Lung (tissue), 12 donors: ENCODE measurements around the gene PMIS2. TPM values are rescaled to one million over a fixed set of nuclear protein-coding genes. Genes with fewer than 3 reads are reported as not detected.

Experiments used
- ATAC-seq: fragments of 200-7000 bp; cut with Tn5 transposase; one replicate; pipeline ENCODE4 v1.9.1; 2020; ENCODE audit warnings: moderate number of reproducible peaks; ENCODE audit not compliant: insufficient read depth, low FRiP score
- DNase-seq, 3 donors: peaks; one replicate each; pipeline ENCODE4 v3.0.0-alpha.2; 2013 to 2017
- H3K27ac ChIP-seq, 2 donors: one replicate each; pipeline ENCODE4 v1.5.1; 2013; ENCODE audit warnings: mild to moderate bottlenecking in 2 of 2, moderate library complexity in 2 of 2, control low read depth in 1 of 2, inconsistent platforms in 1 of 2, low read depth in 1 of 2, low read length in 1 of 2
- H3K27me3 ChIP-seq, 3 donors: one replicate each; pipeline ENCODE4 v1.5.1; 2013; ENCODE audit warnings: low read length in 2 of 3; ENCODE audit not compliant: control insufficient read depth in 3 of 3, insufficient read depth in 3 of 3
- H3K36me3 ChIP-seq, 4 donors: one replicate each; pipeline ENCODE4 v1.5.1; 2013; ENCODE audit warnings: low read length in 4 of 4, mild to moderate bottlenecking in 1 of 4, moderate library complexity in 1 of 4; ENCODE audit not compliant: control insufficient read depth in 4 of 4, insufficient read depth in 4 of 4
- H3K4me1 ChIP-seq, 5 donors: one replicate each; pipeline ENCODE4 v1.5.1; 2013; ENCODE audit warnings: low read length in 5 of 5, mild to moderate bottlenecking in 2 of 5, moderate library complexity in 1 of 5; ENCODE audit not compliant: control insufficient read depth in 5 of 5, insufficient read depth in 5 of 5
- H3K4me3 ChIP-seq: one replicate; pipeline ENCODE4 v1.5.1; 2013; ENCODE audit warnings: mild to moderate bottlenecking, control low read depth, moderate library complexity
- H3K9ac ChIP-seq, 2 donors: one replicate each; pipeline ENCODE4 v1.5.1; 2013; ENCODE audit warnings: low read length in 2 of 2, control low read depth in 1 of 2; ENCODE audit not compliant: insufficient read depth in 1 of 2
- H3K9me3 ChIP-seq, 4 donors: one replicate each; pipeline ENCODE4 v1.5.1; 2013; ENCODE audit warnings: low read length in 3 of 4, mild to moderate bottlenecking in 1 of 4, moderate library complexity in 1 of 4; ENCODE audit not compliant: control insufficient read depth in 4 of 4, insufficient read depth in 3 of 4
- WGBS, 2 donors: extraction: QIAGEN DNeasy Blood & Tissue Kit; methylation state at CpG; one replicate each; pipeline ENCODE4 v1.1.7; 2013; 5-methylcytosine and 5-hydroxymethylcytosine counted together
- polyA plus RNA-seq, 2 donors: library from polyadenylated mRNA; stranded (reverse); fragments of 200-250 nt; gene quantifications; one replicate each; pipeline ENCODE4 v1.2.1, GENCODE V29; 2013
- total RNA-seq, 2 donors: library from RNA; depleted of rRNA in 1 of 2; stranded (reverse); fragments of >200 nt in 1 of 2; gene quantifications; one replicate each; pipeline ENCODE4 v1.2.1, GENCODE V29; 2014 to 2021
- TF ChIP-seq, protein P1 (sequence below): IDR thresholded peaks from 2 replicates; pipeline ENCODE4 v1.5.1; 2012; ENCODE audit warnings: mild to moderate bottlenecking; ENCODE audit errors: control extremely low read depth, extremely low read depth
- donor health status: control.
- donor health status: control.
- donor health status: Bipolar disorder and iron deficiency.
- donor health status: healthy.
- donor health status: DM: yes; HTN: yes; CAD: no.

PMIS2 gene
- total and polyA plus RNA-seq, 4 donors, result not detected

DNA sequence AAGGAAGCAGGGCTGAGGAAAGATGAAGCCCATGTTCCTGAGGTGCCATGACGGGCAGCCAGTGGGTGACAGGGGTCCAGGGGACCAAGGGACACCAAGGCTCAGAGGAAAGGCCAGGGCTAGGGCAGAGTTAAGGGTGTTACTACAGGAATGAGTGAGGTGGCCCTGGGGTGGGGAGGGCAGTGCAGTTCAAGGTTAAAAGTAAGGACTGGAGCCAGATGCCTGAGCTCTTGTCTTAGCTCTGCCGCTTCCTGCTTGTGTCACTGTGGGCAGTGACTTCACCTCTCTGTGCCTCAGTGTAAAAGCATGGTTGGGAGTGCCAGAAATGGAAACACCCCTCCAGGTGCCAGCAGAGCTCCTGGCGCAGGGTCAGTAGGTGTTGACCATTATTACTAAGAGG lies 50.7 kb downstream of the PMIS2 start:
- Histone ChIP-seq H3K4me1 (peaks cover 0 to 3% (median 0%) of the 10 kb centered on the region in 5 donors), H3K9ac (no peak overlapping the region), H3K4me3 (no peak overlapping the region), H3K27me3 (no peaks in the 10 kb centered on the region), H3K9me3 (no peaks in the 10 kb centered on the region), H3K27ac (no peak overlapping the region), H3K36me3 (peaks cover 11 to 46% (median 29%) of the 10 kb centered on the region in 4 donors)
- WGBS, 2 donors, result 62 to 94% methylated on average over 3 of the region's 3 CpGs
- ATAC-seq (no peak), DNase-seq (no peak)
- TF ChIP-seq, protein P1, sequence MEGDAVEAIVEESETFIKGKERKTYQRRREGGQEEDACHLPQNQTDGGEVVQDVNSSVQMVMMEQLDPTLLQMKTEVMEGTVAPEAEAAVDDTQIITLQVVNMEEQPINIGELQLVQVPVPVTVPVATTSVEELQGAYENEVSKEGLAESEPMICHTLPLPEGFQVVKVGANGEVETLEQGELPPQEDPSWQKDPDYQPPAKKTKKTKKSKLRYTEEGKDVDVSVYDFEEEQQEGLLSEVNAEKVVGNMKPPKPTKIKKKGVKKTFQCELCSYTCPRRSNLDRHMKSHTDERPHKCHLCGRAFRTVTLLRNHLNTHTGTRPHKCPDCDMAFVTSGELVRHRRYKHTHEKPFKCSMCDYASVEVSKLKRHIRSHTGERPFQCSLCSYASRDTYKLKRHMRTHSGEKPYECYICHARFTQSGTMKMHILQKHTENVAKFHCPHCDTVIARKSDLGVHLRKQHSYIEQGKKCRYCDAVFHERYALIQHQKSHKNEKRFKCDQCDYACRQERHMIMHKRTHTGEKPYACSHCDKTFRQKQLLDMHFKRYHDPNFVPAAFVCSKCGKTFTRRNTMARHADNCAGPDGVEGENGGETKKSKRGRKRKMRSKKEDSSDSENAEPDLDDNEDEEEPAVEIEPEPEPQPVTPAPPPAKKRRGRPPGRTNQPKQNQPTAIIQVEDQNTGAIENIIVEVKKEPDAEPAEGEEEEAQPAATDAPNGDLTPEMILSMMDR, result no peak

Other genes starting within 250 kb of the PMIS2 start
- under 1 TPM; 0.37 to 0.49 TPM for gene FFAR1, start 238.3 kb upstream of the PMIS2 start, total RNA-seq
- gene FFAR1, start 238.3 kb upstream of the PMIS2 start, polyA plus RNA-seq, result 1 to 10 TPM in 1 of 2 donors, under 1 TPM in 1; 0.06 to 1.1 TPM
- under 1 TPM; 0.26 to 0.55 TPM for gene FFAR3, start 227.7 kb upstream of the PMIS2 start, total RNA-seq
- 10 to 100 TPM in 1 of 2 donors, under 1 TPM in 1; 0.06 to 20.9 TPM for gene FFAR3, start 227.7 kb upstream of the PMIS2 start, polyA plus RNA-seq
- under 1 TPM in 1 of 2 donors, not detected in 1; 0.21 TPM for gene GPR42, start 215.1 kb upstream of the PMIS2 start, total RNA-seq
- 1 to 10 TPM in 1 of 2 donors, not detected in 1; 1.5 TPM for gene GPR42, start 215.1 kb upstream of the PMIS2 start, polyA plus RNA-seq
- 1 to 10 TPM; 2.6 to 6.2 TPM for gene FFAR2, start 137.9 kb upstream of the PMIS2 start, total RNA-seq
- 100 to 1,000 TPM in 1 of 2 donors, 1 to 10 TPM in 1; 1.2 to 113 TPM for gene FFAR2, start 137.9 kb upstream of the PMIS2 start, polyA plus RNA-seq
- not detected for gene KRTDAP, start 95.7 kb upstream of the PMIS2 start, total RNA-seq
- under 1 TPM; 0.16 to 0.49 TPM for gene KRTDAP, start 95.7 kb upstream of the PMIS2 start, polyA plus RNA-seq
- 100 to 1,000 TPM in 1 of 2 donors, 10 to 100 TPM in 1; 84.6 to 127 TPM for gene DMKN, start 72.5 kb upstream of the PMIS2 start, total RNA-seq
- 100 to 1,000 TPM in 1 of 2 donors, 10 to 100 TPM in 1; 79.0 to 278 TPM for gene DMKN, start 72.5 kb upstream of the PMIS2 start, polyA plus RNA-seq
- gene SBSN, start 57.9 kb upstream of the PMIS2 start, total RNA-seq, result under 1 TPM in 1 of 2 donors, not detected in 1; 0.09 TPM
- under 1 TPM; 0.08 to 0.39 TPM for gene SBSN, start 57.9 kb upstream of the PMIS2 start, polyA plus RNA-seq
- gene GAPDHS, start 52.7 kb upstream of the PMIS2 start, total RNA-seq, result not detected
- gene GAPDHS, start 52.7 kb upstream of the PMIS2 start, polyA plus RNA-seq, result not detected
- gene TMEM147, start 40.5 kb upstream of the PMIS2 start, total RNA-seq, result 10 to 100 TPM; 39.0 to 98.8 TPM
- 100 to 1,000 TPM; 150 to 167 TPM for gene TMEM147, start 40.5 kb upstream of the PMIS2 start, polyA plus RNA-seq
- gene ATP4A, start 22.5 kb upstream of the PMIS2 start, total RNA-seq, result not detected
- gene ATP4A, start 22.5 kb upstream of the PMIS2 start, polyA plus RNA-seq, result under 1 TPM in 1 of 2 donors, not detected in 1; 0.01 TPM
- gene HAUS5, start 26.6 kb downstream of the PMIS2 start, total RNA-seq, result 10 to 100 TPM; 13.9 to 15.8 TPM
- 10 to 100 TPM in 1 of 2 donors, 1 to 10 TPM in 1; 6.0 to 16.5 TPM for gene HAUS5, start 26.6 kb downstream of the PMIS2 start, polyA plus RNA-seq
- gene RBM42, start 42.9 kb downstream of the PMIS2 start, total RNA-seq, result 10 to 100 TPM; 28.4 to 77.4 TPM
- gene RBM42, start 42.9 kb downstream of the PMIS2 start, polyA plus RNA-seq, result 10 to 100 TPM; 68.6 to 84.0 TPM
- gene ETV2, start 55.6 kb downstream of the PMIS2 start, total RNA-seq, result 1 to 10 TPM in 1 of 2 donors, under 1 TPM in 1; 0.31 to 1.0 TPM
- gene ETV2, start 55.6 kb downstream of the PMIS2 start, polyA plus RNA-seq, result 1 to 10 TPM; 1.2 to 2.5 TPM
- gene COX6B1, start 62.1 kb downstream of the PMIS2 start, total RNA-seq, result 100 to 1,000 TPM; 202 to 338 TPM
- gene COX6B1, start 62.1 kb downstream of the PMIS2 start, polyA plus RNA-seq, result 1,000 to 10,000 TPM in 1 of 2 donors, 100 to 1,000 TPM in 1; 679 to 1,407 TPM
- not detected for gene UPK1A, start 80.3 kb downstream of the PMIS2 start, total RNA-seq
- under 1 TPM in 1 of 2 donors, not detected in 1; 0.03 TPM for gene UPK1A, start 80.3 kb downstream of the PMIS2 start, polyA plus RNA-seq
- gene ZBTB32, start 118.4 kb downstream of the PMIS2 start, total RNA-seq, result under 1 TPM; 0.28 to 0.63 TPM
- under 1 TPM; 0.22 to 0.50 TPM for gene ZBTB32, start 118.4 kb downstream of the PMIS2 start, polyA plus RNA-seq
- 10 to 100 TPM; 24.9 to 41.0 TPM for gene KMT2B, start 131.8 kb downstream of the PMIS2 start, total RNA-seq
- 10 to 100 TPM; 21.7 to 30.0 TPM for gene KMT2B, start 131.8 kb downstream of the PMIS2 start, polyA plus RNA-seq
- gene IGFLR1, start 156.3 kb downstream of the PMIS2 start, total RNA-seq, result 10 to 100 TPM in 1 of 2 donors, 1 to 10 TPM in 1; 3.8 to 32.3 TPM
- 10 to 100 TPM; 19.6 to 72.5 TPM for gene IGFLR1, start 156.3 kb downstream of the PMIS2 start, polyA plus RNA-seq
- 10 to 100 TPM; 14.0 to 21.6 TPM for gene U2AF1L4, start 159.2 kb downstream of the PMIS2 start, total RNA-seq
- 10 to 100 TPM; 13.0 to 25.5 TPM for gene U2AF1L4, start 159.2 kb downstream of the PMIS2 start, polyA plus RNA-seq
- gene PSENEN, start 159.5 kb downstream of the PMIS2 start, total RNA-seq, result 100 to 1,000 TPM in 1 of 2 donors, 10 to 100 TPM in 1; 36.8 to 129 TPM
- gene PSENEN, start 159.5 kb downstream of the PMIS2 start, polyA plus RNA-seq, result 100 to 1,000 TPM in 1 of 2 donors, 10 to 100 TPM in 1; 84.2 to 196 TPM
- gene LIN37, start 162.4 kb downstream of the PMIS2 start, total RNA-seq, result 10 to 100 TPM in 1 of 2 donors, 1 to 10 TPM in 1; 4.4 to 11.4 TPM
- gene LIN37, start 162.4 kb downstream of the PMIS2 start, polyA plus RNA-seq, result 10 to 100 TPM; 16.2 TPM
- gene HSPB6, start 170.9 kb downstream of the PMIS2 start, total RNA-seq, result 10 to 100 TPM; 13.2 to 44.8 TPM
- gene HSPB6, start 170.9 kb downstream of the PMIS2 start, polyA plus RNA-seq, result 10 to 100 TPM; 22.5 to 26.4 TPM
- gene PROSER3, start 172.0 kb downstream of the PMIS2 start, total RNA-seq, result 10 to 100 TPM; 10.5 to 32.2 TPM
- 10 to 100 TPM; 10.0 to 13.6 TPM for gene PROSER3, start 172.0 kb downstream of the PMIS2 start, polyA plus RNA-seq
- gene ARHGAP33, start 189.4 kb downstream of the PMIS2 start, total RNA-seq, result 10 to 100 TPM; 16.2 to 16.6 TPM
- gene ARHGAP33, start 189.4 kb downstream of the PMIS2 start, polyA plus RNA-seq, result 1 to 10 TPM; 3.1 to 8.2 TPM
- not detected for gene PRODH2, start 226.7 kb downstream of the PMIS2 start, total RNA-seq
- not detected for gene PRODH2, start 226.7 kb downstream of the PMIS2 start, polyA plus RNA-seq